ENCODE results near the gene HOXD12.

HOXD12 gene

DNA sequence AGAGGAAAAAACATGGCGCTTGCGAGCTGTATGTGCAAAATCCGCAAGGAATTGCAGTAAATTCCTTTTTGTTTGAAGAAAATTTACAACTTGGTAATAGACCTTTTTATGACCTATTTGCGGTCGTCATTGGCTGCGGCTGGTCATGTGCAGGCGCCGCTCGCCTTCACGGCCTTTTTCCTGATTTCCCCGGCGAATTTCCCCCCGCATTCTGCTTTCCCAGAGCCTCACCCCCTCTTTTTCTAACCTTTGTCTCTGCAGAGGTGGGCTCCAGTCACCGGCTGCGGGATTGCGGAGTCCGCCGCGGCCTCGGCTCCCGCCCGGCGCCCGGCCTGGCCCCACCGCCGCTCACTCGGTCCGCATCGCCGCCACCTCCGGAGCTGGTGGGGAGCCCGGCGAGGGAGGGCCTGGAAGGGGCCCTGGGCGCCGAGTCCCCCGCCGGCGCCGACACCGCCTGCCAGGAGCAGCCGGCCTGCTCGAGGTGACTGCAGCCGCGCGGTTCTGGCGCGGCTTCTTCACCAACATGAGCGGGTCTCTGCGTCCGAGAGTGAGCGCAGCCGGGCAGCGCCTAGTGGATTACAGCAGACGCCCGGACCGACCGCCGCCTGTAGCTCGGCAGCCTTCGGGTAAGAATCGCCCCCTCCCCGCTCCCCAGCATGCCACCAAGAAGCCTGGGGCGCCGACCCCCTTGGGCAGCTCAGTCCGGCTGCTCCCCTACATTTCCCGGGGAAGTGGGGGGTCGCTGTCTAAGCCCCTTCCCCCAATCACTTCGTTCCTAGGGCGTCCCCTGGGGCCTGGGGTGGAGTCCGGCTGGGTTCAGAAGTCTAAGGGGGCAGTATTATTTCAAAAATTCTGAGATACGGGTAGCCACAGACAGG lies 37.0 kb downstream of the HOXD12 start:
- DNase-seq = no peak

DNA sequence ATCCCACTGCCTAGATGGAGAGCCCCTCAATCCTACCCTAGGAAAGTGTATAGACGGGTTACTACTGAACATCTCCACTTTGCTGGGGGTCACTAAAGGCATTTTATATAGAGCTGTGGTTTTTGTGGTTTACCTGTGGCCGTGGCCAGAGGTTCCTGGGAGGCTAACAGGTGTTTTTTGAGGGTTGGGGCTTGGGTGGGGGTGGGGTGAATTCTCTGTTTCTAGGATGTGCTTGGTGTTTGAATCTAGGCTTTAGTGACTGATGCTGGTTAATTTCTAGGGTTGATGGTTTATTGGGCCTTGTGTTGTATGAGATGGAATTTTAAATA lies 37.6 kb downstream of the HOXD12 start:
- DNase-seq = no peak

- DNase-seq = no peak
Observed at GRCh38 chr2:176137906-176138305, 38.3 kb downstream of the HOXD12 start.

GRCh38 chr2:176138526-176138922 lies 38.9 kb downstream of the HOXD12 start:
- no peak for DNase-seq

GRCh38 chr2:176138923-176139660 lies 39.5 kb downstream of the HOXD12 start:
- no peak for DNase-seq

GRCh38 chr2:176139661-176140512 lies 40.3 kb downstream of the HOXD12 start:
- no peak for DNase-seq

DNA sequence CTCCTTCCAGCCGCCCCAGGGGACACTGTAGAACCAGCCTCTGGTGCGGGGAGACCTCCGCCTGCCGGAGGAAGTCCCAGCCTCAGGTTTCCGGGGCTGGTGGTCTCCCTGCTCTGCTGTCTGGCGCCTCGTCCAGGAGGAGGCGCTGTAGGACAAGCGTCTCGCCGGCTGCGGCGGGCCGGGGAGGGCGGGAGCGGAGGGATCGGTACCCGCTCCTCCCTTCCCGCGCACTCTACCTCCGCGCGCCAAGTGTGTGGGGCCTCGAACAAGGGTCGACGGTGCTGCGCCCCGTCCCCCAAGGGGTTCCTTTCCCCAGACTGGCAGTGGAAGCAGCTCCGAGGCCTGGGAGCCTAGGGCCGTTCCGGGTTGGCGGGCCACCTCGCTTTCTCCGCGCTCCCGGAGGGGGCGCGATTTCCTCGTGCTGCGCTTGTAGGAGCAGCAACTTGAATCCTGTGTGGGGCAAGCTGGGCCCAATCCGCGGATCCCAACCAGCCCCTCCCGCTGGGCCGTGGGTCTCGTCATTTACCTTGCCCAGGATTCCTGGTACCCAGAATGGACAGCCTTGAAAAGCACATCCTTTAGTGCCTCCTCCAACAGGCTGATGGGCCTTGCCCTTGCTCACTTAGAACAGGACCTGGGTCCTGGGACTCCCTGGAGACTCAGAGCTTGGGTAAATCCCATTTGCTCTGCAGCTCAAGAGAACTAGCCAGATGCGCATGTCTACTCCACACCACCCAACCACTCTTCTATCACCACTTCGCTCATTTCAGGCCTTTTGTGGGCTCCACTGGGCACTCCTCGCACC lies 41.1 kb downstream of the HOXD12 start:
- DNase-seq = peak; percentile 37 to 57 (median 46)

- DNase-seq = no peak
Observed at GRCh38 chr2:176142281-176142680, 42.7 kb downstream of the HOXD12 start.

DNA sequence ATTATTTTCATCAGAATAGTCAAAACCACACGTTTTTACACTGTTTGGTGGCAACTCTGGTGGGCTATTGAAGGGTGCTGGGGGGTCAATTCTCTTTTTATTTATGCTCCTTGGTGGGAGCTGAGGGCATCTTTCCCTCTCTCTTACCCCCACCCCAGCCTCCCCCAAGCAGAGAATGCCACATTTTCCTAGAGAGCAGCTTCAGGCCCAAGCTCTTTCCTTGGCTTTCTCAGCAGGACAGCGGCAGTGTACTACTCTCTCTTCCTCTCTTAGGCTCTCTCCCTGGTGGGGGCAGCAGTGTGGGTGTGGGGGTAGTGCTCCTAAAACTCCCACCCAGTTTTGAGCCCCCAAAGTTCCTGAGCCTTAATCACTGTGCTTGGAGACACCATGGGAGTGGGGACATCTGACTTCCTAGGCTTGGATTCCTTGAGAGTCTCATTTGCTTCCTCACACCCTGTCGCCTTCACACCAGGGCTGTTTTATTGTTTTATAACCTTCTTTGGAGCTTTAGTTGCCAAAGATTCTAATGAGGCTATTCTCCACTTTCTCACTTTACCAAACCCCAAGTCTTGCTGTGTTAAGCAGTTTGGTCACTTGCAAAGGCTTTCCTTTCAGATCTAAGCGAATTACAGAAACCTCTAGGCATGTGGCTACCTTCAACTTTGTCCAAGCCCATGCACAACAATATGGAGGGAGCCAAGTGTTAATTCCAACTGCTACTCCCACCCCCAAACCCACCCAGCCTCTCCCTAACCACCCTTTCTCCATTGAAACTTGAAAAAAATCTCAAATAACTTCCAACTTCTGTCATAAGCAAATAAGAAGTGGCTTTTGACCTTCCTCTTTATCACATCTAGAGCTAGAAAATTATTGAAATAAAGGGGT lies 45.7 kb downstream of the HOXD12 start:
- DNase-seq = no peak

DNA sequence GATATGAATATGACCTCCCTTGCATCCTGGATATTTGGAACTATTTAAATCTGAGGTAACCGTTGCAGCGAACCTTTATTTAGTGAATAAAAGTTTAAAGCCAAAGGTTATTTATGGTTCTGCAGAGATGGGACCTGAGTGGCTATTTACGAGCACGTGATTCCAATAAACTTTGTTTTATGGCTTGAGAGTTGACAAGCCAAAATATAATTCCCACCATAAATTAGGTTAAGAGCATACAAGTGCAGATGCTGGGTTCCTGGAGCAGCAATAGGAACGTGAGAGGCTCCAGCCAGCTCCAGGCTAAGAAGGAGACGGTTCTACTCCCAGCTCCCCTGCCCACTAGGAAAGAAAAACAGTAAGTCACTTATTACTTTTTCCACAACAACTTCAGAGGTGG lies 46.5 kb downstream of the HOXD12 start:
- DNase-seq = no peak

- DNase-seq = no peak
Observed at GRCh38 chr2:176146645-176147044, 47.0 kb downstream of the HOXD12 start.

DNA sequence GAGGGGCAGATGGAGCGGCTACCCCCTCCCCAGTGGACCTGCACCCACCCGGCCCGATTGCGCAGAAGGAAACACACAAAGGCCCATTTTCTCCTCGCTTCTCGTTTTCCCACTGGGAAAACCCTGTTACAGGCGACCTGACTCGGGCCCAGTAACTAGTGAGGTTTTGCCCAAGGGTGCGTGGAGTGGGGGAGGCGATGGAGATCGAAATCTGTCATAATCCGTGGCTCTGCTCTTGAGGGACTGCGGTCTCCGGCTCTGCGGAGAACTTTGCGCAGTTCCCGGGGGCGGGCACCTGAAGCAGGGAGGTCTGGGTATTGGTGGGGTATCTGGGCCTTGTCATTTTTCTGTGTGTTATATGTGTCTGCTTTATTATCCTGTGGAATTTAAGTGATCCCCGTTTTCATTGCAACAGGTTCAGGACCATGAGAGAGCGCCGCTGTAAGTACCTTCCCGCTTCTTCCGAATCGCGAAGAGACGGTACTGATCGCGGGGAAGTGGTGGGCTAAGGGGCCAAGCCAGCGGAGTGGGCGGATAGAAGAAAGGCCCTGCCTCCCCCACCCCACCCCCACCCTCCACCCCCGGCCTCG lies 47.7 kb downstream of the HOXD12 start:
- DNase-seq = no peak

DNA sequence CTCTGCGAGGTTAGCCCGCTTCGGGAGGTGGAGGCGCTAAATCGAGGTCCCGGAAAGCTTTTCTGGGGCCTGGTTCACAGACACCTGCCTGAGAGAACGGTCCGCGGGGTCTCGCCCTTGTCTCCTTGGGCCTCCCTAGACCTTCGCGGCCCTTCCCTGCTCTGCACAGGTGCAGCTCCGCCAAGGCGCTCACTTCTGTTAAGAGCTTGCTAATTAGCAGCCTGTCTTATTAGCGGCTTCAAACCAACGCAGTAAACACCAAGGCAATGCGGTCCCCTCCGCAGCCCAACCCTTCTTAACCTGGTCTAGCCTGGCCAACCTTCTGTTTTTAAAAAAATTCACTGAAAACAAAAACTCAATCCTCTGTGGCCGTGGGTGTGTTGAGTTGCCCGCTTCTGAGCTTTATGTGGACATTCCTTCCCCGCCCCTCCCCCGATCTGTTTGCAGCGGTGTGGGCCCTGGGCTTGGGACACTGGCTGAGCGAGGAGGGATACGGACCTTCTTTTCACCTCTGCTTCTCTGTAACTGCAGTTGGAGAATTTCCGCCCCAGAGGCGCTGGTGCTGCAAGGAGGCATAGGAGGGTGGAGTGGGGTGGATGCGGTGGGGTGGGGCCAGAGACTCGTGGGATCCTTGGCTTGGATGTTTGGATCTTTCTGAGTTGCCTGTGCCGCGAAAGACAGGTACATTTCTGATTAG lies 48.4 kb downstream of the HOXD12 start:
- DNase-seq = no peak

- no peak for DNase-seq
Observed at GRCh38 chr2:176148751-176149421, 49.3 kb downstream of the HOXD12 start.

DNA sequence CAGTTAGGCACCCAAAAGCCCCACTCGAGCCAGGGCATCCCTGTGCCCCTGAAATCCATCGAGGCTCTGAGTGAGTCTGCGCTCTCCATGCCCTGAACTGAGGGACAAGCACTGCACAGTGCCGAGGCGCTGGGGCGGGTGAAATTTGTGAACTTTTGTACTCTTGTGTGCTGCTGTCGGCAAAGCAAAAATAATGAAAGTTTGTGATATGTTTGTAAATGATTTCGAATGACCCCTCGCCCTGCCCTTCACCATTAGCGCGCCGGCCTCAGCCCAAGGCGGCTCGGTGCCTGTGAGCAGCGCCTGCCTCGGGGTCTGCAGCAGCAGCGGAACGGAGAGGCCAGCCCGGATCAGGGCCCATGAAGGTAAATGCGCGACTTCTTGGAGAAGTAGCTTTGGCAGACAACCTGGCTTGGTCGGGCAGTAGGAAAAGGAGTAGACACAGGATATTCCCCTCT lies 49.9 kb downstream of the HOXD12 start:
- no peak for DNase-seq

DNA sequence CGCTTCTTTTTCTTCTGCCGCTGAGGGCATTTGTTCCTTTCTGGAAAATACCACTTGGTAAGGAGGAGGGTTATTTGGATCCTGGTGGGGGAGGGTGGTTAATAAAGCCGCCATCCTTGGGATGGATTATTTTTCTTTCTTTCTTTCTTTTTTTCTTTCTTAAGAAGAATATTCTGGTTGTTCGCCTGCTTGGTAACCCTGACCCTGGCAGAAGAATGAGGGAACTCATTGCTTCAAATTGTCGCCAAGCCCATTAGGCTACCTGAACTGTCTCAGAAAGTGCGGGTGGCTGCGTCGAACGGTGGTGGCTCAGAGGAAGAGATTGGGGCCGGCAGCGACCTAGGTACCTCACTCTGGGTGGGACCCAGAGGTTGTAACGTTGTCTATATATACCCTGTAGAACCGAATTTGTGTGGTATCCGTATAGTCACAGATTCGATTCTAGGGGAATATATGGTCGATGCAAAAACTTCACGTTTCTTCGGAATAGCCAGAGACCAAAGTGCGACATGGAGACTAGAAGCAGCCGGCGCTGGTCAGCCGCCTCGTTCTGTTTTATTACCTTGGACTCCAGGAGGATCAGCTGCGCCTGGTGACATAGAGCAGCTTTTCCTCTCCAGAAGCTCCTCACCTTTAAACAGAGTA lies 50.5 kb downstream of the HOXD12 start:
- no peak for DNase-seq

GRCh38 chr2:176150584-176151441 lies 51.2 kb downstream of the HOXD12 start:
- DNase-seq = no peak
